Measurements from ENCODE around the gene RTTN. TPM values are rescaled to one million over a fixed set of nuclear protein-coding genes. Genes with fewer than 3 reads are reported as not detected.

The RTTN gene
- total RNA-seq, 2 experiments from 2014 or later, result 21.4 to 25.5 TPM

- Mint-ChIP-seq H3K27ac (no peak overlapping the region), H3K4me1 (ENCODE audit: low read depth) (no peaks in the 10 kb centered on the region), H3K4me3 (no peak overlapping the region), H3K9me3 (no peaks in the 10 kb centered on the region), H3K27me3 (no peaks in the 10 kb centered on the region), H3K36me3 (ENCODE audit: low read depth) (peaks cover 82% of the 10 kb centered on the region)
- CTCF ChIA-PET, result no interaction called here
- Histone ChIP-seq H3K9me3 (ENCODE audit: control insufficient read depth in 1 of 2, insufficient read depth in 1 of 2, low read length in 2 of 2) (no peaks in the 10 kb centered on the region), H3K36me3 (ENCODE audit: insufficient read depth, low read length) (peaks cover 33% of the 10 kb centered on the region), H3K4me1 (ENCODE audit: insufficient read depth, low read length) (no peaks in the 10 kb centered on the region), H3K27ac (ENCODE audit: low read depth in 1 of 2, low read length in 2 of 2) (no peak overlapping the region), H3K27me3 (ENCODE audit: control insufficient read depth in 1 of 2, insufficient read depth in 2 of 2, low read length in 2 of 2) (no peaks in the 10 kb centered on the region), H3K4me3 (ENCODE audit: low read length) (no peak overlapping the region)
- POLR2A ChIA-PET, result no interaction called here
- TF ChIP-seq, protein P1, sequence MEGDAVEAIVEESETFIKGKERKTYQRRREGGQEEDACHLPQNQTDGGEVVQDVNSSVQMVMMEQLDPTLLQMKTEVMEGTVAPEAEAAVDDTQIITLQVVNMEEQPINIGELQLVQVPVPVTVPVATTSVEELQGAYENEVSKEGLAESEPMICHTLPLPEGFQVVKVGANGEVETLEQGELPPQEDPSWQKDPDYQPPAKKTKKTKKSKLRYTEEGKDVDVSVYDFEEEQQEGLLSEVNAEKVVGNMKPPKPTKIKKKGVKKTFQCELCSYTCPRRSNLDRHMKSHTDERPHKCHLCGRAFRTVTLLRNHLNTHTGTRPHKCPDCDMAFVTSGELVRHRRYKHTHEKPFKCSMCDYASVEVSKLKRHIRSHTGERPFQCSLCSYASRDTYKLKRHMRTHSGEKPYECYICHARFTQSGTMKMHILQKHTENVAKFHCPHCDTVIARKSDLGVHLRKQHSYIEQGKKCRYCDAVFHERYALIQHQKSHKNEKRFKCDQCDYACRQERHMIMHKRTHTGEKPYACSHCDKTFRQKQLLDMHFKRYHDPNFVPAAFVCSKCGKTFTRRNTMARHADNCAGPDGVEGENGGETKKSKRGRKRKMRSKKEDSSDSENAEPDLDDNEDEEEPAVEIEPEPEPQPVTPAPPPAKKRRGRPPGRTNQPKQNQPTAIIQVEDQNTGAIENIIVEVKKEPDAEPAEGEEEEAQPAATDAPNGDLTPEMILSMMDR (IDR thresholded peaks at IDR 0.05), result no peak
- intact Hi-C loops (cut with DNase I, micrococcal nuclease), result no loop called here
- DNase-seq, result no peak
- no peak for ATAC-seq (ENCODE audit: poor library complexity)
Observed at GRCh38 chr18:70022636-70023035, 182.9 kb downstream of the RTTN start.

DNA sequence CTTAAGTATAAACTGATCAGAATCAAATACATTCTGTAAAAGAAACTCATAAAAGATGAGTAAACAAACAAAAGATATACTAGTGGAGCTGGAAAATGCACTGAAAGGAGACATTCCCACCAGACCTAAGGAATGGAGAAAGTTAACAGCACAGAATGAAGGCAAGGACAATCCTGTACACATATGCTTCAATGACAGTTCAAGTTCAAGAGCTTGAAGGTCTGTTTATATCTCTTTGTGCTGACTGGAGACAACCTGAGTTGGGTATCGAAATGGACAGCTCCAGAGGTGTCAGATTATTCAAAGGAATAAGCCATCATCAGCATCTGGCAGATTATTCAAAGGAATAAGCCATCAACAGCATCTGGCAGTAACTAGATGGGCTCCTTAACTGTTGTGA lies 184.0 kb downstream of the RTTN start:
- Histone ChIP-seq H3K4me1 (ENCODE audit: insufficient read depth, low read length) (no peaks in the 10 kb centered on the region), H3K9me3 (ENCODE audit: control insufficient read depth in 1 of 2, insufficient read depth in 1 of 2, low read length in 2 of 2) (no peaks in the 10 kb centered on the region), H3K27ac (ENCODE audit: low read depth in 1 of 2, low read length in 2 of 2) (no peak overlapping the region), H3K4me3 (ENCODE audit: low read length) (no peak overlapping the region), H3K36me3 (ENCODE audit: insufficient read depth, low read length) (peaks cover 42% of the 10 kb centered on the region), H3K27me3 (ENCODE audit: control insufficient read depth in 1 of 2, insufficient read depth in 2 of 2, low read length in 2 of 2) (no peaks in the 10 kb centered on the region)
- TF ChIP-seq, protein P1 (IDR thresholded peaks at IDR 0.05), result no peak
- intact Hi-C loops (cut with DNase I, micrococcal nuclease), result no loop called here
- H3K27me3 Mint-ChIP-seq, result no peaks in the 10 kb centered on the region
- CTCF ChIA-PET, result no interaction called here
- peaks cover 85% of the 10 kb centered on the region for H3K36me3 Mint-ChIP-seq (ENCODE audit: low read depth)
- H3K4me1 Mint-ChIP-seq (ENCODE audit: low read depth), result no peaks in the 10 kb centered on the region
- POLR2A ChIA-PET, result no interaction called here
- H3K4me3 Mint-ChIP-seq, result no peak overlapping the region
- no peak overlapping the region for H3K27ac Mint-ChIP-seq
- ATAC-seq (ENCODE audit: poor library complexity), result no peak
- DNase-seq, result no peak
- no peaks in the 10 kb centered on the region for H3K9me3 Mint-ChIP-seq

- Histone ChIP-seq H3K4me1 (ENCODE audit: insufficient read depth, low read length) (no peaks in the 10 kb centered on the region), H3K4me3 (ENCODE audit: low read length) (no peak overlapping the region), H3K27ac (ENCODE audit: low read depth in 1 of 2, low read length in 2 of 2) (no peak overlapping the region), H3K27me3 (ENCODE audit: control insufficient read depth in 1 of 2, insufficient read depth in 2 of 2, low read length in 2 of 2) (no peaks in the 10 kb centered on the region), H3K9me3 (ENCODE audit: control insufficient read depth in 1 of 2, insufficient read depth in 1 of 2, low read length in 2 of 2) (no peaks in the 10 kb centered on the region), H3K36me3 (ENCODE audit: insufficient read depth, low read length) (peaks cover 46% of the 10 kb centered on the region)
- intact Hi-C loops (cut with DNase I, micrococcal nuclease), result no loop called here
- Mint-ChIP-seq H3K36me3 (ENCODE audit: low read depth) (peaks cover 85% of the 10 kb centered on the region), H3K27ac (no peak overlapping the region), H3K9me3 (no peaks in the 10 kb centered on the region), H3K27me3 (no peaks in the 10 kb centered on the region), H3K4me1 (ENCODE audit: low read depth) (no peaks in the 10 kb centered on the region), H3K4me3 (no peak overlapping the region)
- ChIA-PET POLR2A (no interaction called here), CTCF (no interaction called here)
- no peak for DNase-seq
- ATAC-seq (ENCODE audit: poor library complexity), result no peak
- TF ChIP-seq, protein P1 (IDR thresholded peaks at IDR 0.05), result no peak
Observed at GRCh38 chr18:70021043-70021442, 184.4 kb downstream of the RTTN start.
